IgD-negative memory B cell (primary cell): ENCODE measurements around the gene FASTKD2. TPM values are rescaled to one million over a fixed set of nuclear protein-coding genes. Genes with fewer than 3 reads are reported as not detected.

ENCODE experiments used
- H3K27ac Mint-ChIP-seq, 3 donors: one replicate each; pipeline ENCODE4 v1.8.0; 2020 to 2022; ENCODE audit warnings: mild to moderate bottlenecking in 3 of 3, mixed read lengths in 3 of 3, moderate library complexity in 1 of 3
- H3K27me3 Mint-ChIP-seq: one replicate; pipeline ENCODE4 v1.8.0; 2021; ENCODE audit warnings: mixed read lengths
- H3K36me3 Mint-ChIP-seq: one replicate; pipeline ENCODE4 v1.8.0; 2020; ENCODE audit warnings: mild to moderate bottlenecking, mixed read lengths
- H3K4me1 Mint-ChIP-seq, 3 donors: one replicate each; pipeline ENCODE4 v1.8.0; 2020 to 2022; ENCODE audit warnings: mixed read lengths in 3 of 3, mild to moderate bottlenecking in 1 of 3
- H3K4me3 Mint-ChIP-seq, 4 donors: one replicate each; pipeline ENCODE4 v1.8.0; 2020 to 2022; ENCODE audit warnings: mild to moderate bottlenecking in 4 of 4, mixed read lengths in 4 of 4, moderate library complexity in 3 of 4
- H3K9me3 Mint-ChIP-seq, 3 donors: one replicate each; pipeline ENCODE4 v1.8.0; 2020 to 2021; ENCODE audit warnings: mixed read lengths in 3 of 3, mild to moderate bottlenecking in 1 of 3
- polyA plus RNA-seq: library from polyadenylated mRNA; unstranded; fragments of 300-500 nt; fragmentation: Illumina TruSeq; gene quantifications from one replicate; pipeline ENCODE4 v1.2.3, GENCODE V29; 2021

The FASTKD2 gene
- polyA plus RNA-seq, 1 donor from 2014 or later: 20.2 TPM

DNA sequence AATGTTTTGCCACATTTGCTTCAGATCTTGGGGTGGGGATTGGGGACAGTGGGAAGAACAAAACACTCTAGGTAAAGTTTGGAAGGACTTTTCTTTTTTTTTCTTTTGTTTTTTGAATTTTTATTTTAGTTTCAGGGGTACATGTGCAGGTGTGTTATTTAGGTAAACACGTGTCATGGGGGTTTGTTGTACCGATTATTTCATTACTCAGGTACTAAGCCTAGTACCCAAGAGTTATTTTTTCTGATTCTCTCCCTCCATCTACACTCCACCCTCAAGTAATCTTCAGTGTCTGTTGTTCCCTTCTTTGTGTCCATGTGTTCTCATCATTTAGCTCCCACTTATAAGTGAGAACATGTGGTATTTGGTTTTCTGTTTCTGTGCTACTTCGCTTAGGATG is 73.3 kb downstream of the FASTKD2 start:
- Mint-ChIP-seq H3K27me3 (peaks cover 4% of the 10 kb centered on the region), H3K4me3 (no peak overlapping the region), H3K4me1 (peaks cover 0 to 2% (median 0%) of the 10 kb centered on the region in 3 donors), H3K36me3 (peaks cover 3% of the 10 kb centered on the region), H3K9me3 (peaks cover 3 to 9% (median 3%) of the 10 kb centered on the region in 3 donors), H3K27ac (no peak overlapping the region)

DNA sequence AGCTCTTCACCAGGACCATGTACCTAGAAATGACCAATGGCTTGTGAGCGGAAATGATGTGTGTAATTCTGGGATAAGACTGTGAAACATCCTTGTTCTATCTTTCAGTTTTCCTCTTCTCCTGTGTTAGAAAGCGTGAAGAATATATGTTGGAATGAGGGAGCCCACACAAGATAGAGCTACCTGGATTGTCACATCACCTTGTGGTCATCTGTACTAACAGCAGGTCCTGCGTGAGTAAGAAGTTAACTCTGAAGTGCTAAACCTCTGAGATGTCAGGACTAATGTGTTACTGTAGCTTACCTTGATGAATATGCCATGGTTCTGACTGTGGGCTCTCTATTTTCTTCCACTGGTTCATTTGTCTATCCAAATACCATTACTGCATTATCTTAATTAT is 75.6 kb downstream of the FASTKD2 start:
- Mint-ChIP-seq H3K9me3 (peaks cover 0 to 3% (median 1%) of the 10 kb centered on the region in 3 donors), H3K4me1 (peaks cover 0 to 2% (median 0%) of the 10 kb centered on the region in 3 donors), H3K4me3 (no peak overlapping the region), H3K27ac (no peak overlapping the region), H3K36me3 (peaks cover 2% of the 10 kb centered on the region), H3K27me3 (peaks cover 4% of the 10 kb centered on the region)

Other genes starting within 250 kb of the FASTKD2 start
- gene FAM237A, start 123.1 kb upstream of the FASTKD2 start, polyA plus RNA-seq: not detected
- gene DYTN, start 47.2 kb upstream of the FASTKD2 start, polyA plus RNA-seq: not detected
- not detected for gene MDH1B, start 278 bp upstream of the FASTKD2 start, polyA plus RNA-seq
- not detected for gene CPO, start 173.9 kb downstream of the FASTKD2 start, polyA plus RNA-seq